ENCODE data around the gene CD14. TPM values are rescaled to one million over a fixed set of nuclear protein-coding genes. Genes with fewer than 3 reads are reported as not detected.

Gene CD14
- polyA plus RNA-seq, 1 experiment, result 0.29 TPM

- DNase-seq (ENCODE audit: low read depth, low spot score), result no peak
- H3K27me3 ChIP-seq (ENCODE audit: control insufficient read depth, insufficient read depth, low read length), result peaks cover 21% of the 10 kb centered on the region
- H3K9me3 ChIP-seq (ENCODE audit: control insufficient read depth, insufficient read depth, low read length), result peaks cover 2% of the 10 kb centered on the region; the same call in 1 of the 2 replicates
- H3K4me3 ChIP-seq (ENCODE audit: low read depth, low read length), result no peak overlapping the region
- TF ChIP-seq CTCF (IDR thresholded peaks at IDR 0.05; ENCODE audit: low read depth, low read length), result no peak
- H3K27ac ChIP-seq (ENCODE audit: low read depth, low read length), result no peak overlapping the region
- POLR2A ChIA-PET, result interaction anchor here (0.6 to 1.3 kb wide), 3 partner anchors 12 to 88 kb away, joined by 3 to 4 read pairs (median 3); partner anchors contain the start of gene IK
- CTCF ChIA-PET, result interaction anchor here (0.8 to 2.2 kb wide), 16 partner anchors 12 to 268 kb away, joined by 3 to 17 read pairs (median 4); partner anchors contain the start of genes EIF4EBP3, IK and NDUFA2
Observed at GRCh38 chr5:140635291-140636257, 2.6 kb upstream of the CD14 start.

- no peak for DNase-seq (ENCODE audit: low read depth, low spot score)
- Histone ChIP-seq H3K27me3 (ENCODE audit: control insufficient read depth, insufficient read depth, low read length) (peaks cover 21% of the 10 kb centered on the region), H3K4me3 (ENCODE audit: low read depth, low read length) (no peak overlapping the region), H3K9me3 (ENCODE audit: control insufficient read depth, insufficient read depth, low read length) (peaks cover 2% of the 10 kb centered on the region; the same call in 1 of the 2 replicates), H3K27ac (ENCODE audit: low read depth, low read length) (no peak overlapping the region)
- ChIA-PET POLR2A (interaction anchor here (0.8 kb wide), 1 partner anchor 77 kb away, joined by 6 read pairs; the partner anchor contains the start of gene SRA1), CTCF (interaction anchor here (0.6 to 2.2 kb wide), 12 partner anchors 11 to 516 kb away, joined by 3 to 17 read pairs (median 6); partner anchors contain the start of genes EIF4EBP3, IK and NDUFA2)
- TF ChIP-seq CTCF (IDR thresholded peaks at IDR 0.05; ENCODE audit: low read depth, low read length), result no peak
Observed at GRCh38 chr5:140634103-140634502, 1.1 kb upstream of the CD14 start.

GRCh38 chr5:140633501-140633900, 526 bp upstream of the CD14 start:
- POLR2A ChIA-PET, result interaction anchor here (1.0 kb wide), 1 partner anchor 68 kb away, joined by 3 read pairs; no protein-coding TSS in a partner anchor

GRCh38 chr5:140632366-140633020, 482 bp downstream of the CD14 start:
- no peak for DNase-seq (ENCODE audit: low read depth, low spot score)
- peaks cover 10% of the 10 kb centered on the region for H3K9me3 ChIP-seq (ENCODE audit: control insufficient read depth, insufficient read depth, low read length)
- TF ChIP-seq CTCF (IDR thresholded peaks at IDR 0.05; ENCODE audit: low read depth, low read length), result no peak
- H3K27ac ChIP-seq (ENCODE audit: low read depth, low read length), result no peak overlapping the region
- ChIA-PET POLR2A (interaction anchor here (0.9 to 1.1 kb wide), 3 partner anchors 15 to 69 kb away, joined by 3 to 13 read pairs (median 3); partner anchors contain the start of genes IK and NDUFA2), CTCF (interaction anchor here (0.8 to 1.2 kb wide), 4 partner anchors 75 to 281 kb away, joined by 3 to 6 read pairs (median 4); partner anchors contain the start of genes EIF4EBP3 and SRA1)
- H3K4me3 ChIP-seq (ENCODE audit: low read depth, low read length), result peak overlapping the region; percentile 60
- peaks cover 21% of the 10 kb centered on the region for H3K27me3 ChIP-seq (ENCODE audit: control insufficient read depth, insufficient read depth, low read length)

More at GRCh38 chr5:140633501-140633900, 526 bp upstream of the CD14 start:
- DNase-seq (ENCODE audit: low read depth, low spot score), result no peak
- H3K9me3 ChIP-seq (ENCODE audit: control insufficient read depth, insufficient read depth, low read length), result peaks cover 3% of the 10 kb centered on the region
- H3K4me3 ChIP-seq (ENCODE audit: low read depth, low read length), result no peak overlapping the region; the same call in 1 of the 2 replicates
- CTCF ChIA-PET, result interaction anchor here (0.6 to 2.2 kb wide), 4 partner anchors 58 to 515 kb away, joined by 3 to 17 read pairs (median 6); partner anchors contain the start of genes EIF4EBP3 and SRA1
- H3K27me3 ChIP-seq (ENCODE audit: control insufficient read depth, insufficient read depth, low read length), result peaks cover 21% of the 10 kb centered on the region
- no peak overlapping the region for H3K27ac ChIP-seq (ENCODE audit: low read depth, low read length)
- no peak for TF ChIP-seq CTCF (IDR thresholded peaks at IDR 0.05; ENCODE audit: low read depth, low read length)

Data from AG04450 (cell line).